A549 (cell line): ENCODE measurements around the gene MORN1.

Source experiments
- JUNB ChIP-seq: fragments of >200 bp; sonication (Bioruptor Twin); formaldehyde crosslinking; IDR thresholded peaks from 2 replicates; pipeline ENCODE4 v1.6.1; 2016
- MAX ChIP-seq: IDR thresholded peaks from 2 replicates; pipeline ENCODE4 v1.6.1; 2012
- POLR2A ChIP-seq: IDR thresholded peaks from 2 replicates; pipeline ENCODE4 v1.6.1; 2012; ENCODE audit warnings: mild to moderate bottlenecking, low read length
- USF2 ChIP-seq: fragments of 450-650 bp; IDR thresholded peaks from 2 replicates; pipeline ENCODE4 v1.6.1; 2014; ENCODE audit warnings: antibody characterized with exemption

- TF ChIP-seq USF2 (no peak), JUNB (no peak), POLR2A (no peak), MAX (no peak)
Observed at GRCh38 chr1:2288816-2289536, 102.4 kb downstream of the MORN1 start.
